ENCODE data around the gene FOXE1. TPM values are rescaled to one million over a fixed set of nuclear protein-coding genes. Genes with fewer than 3 reads are reported as not detected.

FOXE1 gene
- total and polyA plus RNA-seq, 2 of the 4 experiments (the other 2 are of a cell fraction), result under 0.01 to 0.22 TPM

DNA sequence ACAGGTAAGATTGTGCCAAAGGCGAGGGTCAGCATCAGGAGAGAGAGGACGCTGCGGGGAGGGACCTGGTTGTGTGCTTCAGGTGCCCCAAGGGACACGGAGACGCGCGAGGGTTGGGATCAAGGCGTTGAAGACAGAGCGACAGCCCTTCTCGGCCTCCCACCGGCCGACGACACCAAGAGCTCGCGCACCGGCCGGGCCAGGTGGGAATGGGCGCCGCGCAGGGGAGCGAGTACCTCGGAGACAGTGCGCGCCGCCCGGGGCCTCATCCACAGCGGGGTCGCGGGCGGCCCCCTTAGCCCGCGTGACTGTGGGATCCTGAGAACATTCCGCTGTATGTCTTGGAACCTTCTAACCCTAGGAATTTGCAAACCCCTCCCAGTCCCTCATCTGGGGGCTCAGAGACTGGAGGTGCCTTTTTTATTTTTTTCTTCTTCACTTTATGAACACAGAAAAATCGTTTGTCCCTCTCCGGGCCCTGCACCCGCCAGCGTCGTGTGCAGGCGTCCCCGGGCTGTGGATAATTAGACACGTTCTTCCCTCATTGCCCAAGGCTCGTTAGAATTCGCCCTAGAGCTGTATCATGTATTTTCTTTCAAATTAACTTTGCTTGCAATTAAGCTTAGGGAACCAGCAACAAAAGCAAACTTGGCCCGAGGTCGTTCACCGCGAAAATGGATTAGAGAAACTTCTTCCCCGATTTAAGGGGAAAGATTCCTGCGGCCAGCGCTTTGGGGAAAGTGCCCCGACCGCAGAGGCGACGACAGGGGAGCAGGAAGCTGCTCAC is 4.8 kb downstream of the FOXE1 start:
- H4K20me1 ChIP-seq (ENCODE audit: insufficient read depth, low read length), result no peaks in the 10 kb centered on the region
- no peaks in the 10 kb centered on the region; the same call in 1 of the 2 replicates for H3K36me3 ChIP-seq (ENCODE audit: control insufficient read depth, insufficient read depth, low read length)
- H2BK20ac ChIP-seq (ENCODE audit: low read depth, low read length), result no peak overlapping the region
- H3K56ac ChIP-seq (ENCODE audit: extremely low read depth, insufficient read depth, low read length), result no peak overlapping the region
- no peak overlapping the region for H4K8ac ChIP-seq (ENCODE audit: low read depth in 2 of 2, low read length in 2 of 2)
- H2AFZ ChIP-seq (replicated peaks; ENCODE audit: low read length, poor library complexity), result no peak overlapping the region
- H3K9me1 ChIP-seq (ENCODE audit: insufficient read depth, low read length), result no peaks in the 10 kb centered on the region; the same call in 1 of the 2 replicates
- no peak overlapping the region for H4K91ac ChIP-seq (ENCODE audit: insufficient read depth, low read depth, low read length)
- peak overlapping the region; percentile 16; the same call in 1 of the 2 replicates for H3K23ac ChIP-seq (ENCODE audit: low read depth, low read length)
- DNase-seq (no peak), ATAC-seq (ENCODE audit: low read depth) (no peak; the same call in 1 of the 2 replicates)
- peaks cover 21% of the 10 kb centered on the region for H3K9me3 ChIP-seq (ENCODE audit: control insufficient read depth, insufficient read depth, low read length)
- H3K4me2 ChIP-seq (ENCODE audit: low read depth, low read length), result peak overlapping the region; percentile 46; the same call in 1 of the 2 replicates
- no peak overlapping the region for H2BK120ac ChIP-seq (ENCODE audit: low read depth, low read length)
- H3K9ac ChIP-seq (ENCODE audit: low read depth, low read length), result no peak overlapping the region
- 0 out of 2 replicates have a peak, but pooled peaks cover 2% of the 10 kb centered on the region for H3K4me1 ChIP-seq (ENCODE audit: control insufficient read depth, insufficient read depth, low read length)
- H3K27me3 ChIP-seq (ENCODE audit: control insufficient read depth, insufficient read depth, low read length), result peaks cover 92% of the 10 kb centered on the region
- H3K79me1 ChIP-seq (ENCODE audit: low read depth in 1 of 2, low read length in 2 of 2), result no peaks in the 10 kb centered on the region
- dilution Hi-C loops (cut with HindIII; ENCODE audit: low sequenced_read_pairs, unreplicated experiment) (no loop called here), in situ Hi-C loops (cut with MboI; ENCODE audit: low sequenced_read_pairs) (no loop called here), intact Hi-C loops (cut with micrococcal nuclease) (no loop called here)
- BruUV-seq (replicated peaks), result no TSS peak
- H2BK15ac ChIP-seq (ENCODE audit: low read depth, low read length), result no peak overlapping the region
- H3K18ac ChIP-seq (ENCODE audit: low read depth, low read length), result no peak overlapping the region
- no peak overlapping the region for H3K4me3 ChIP-seq (ENCODE audit: insufficient read depth, low read depth, low read length)
- no peak overlapping the region for H2BK5ac ChIP-seq (ENCODE audit: low read depth, low read length, poor library complexity, severe bottlenecking)
- no peak overlapping the region for H3K27ac ChIP-seq (ENCODE audit: insufficient read depth, low read length)
- no peak overlapping the region for H2AK5ac ChIP-seq (ENCODE audit: low read depth, low read length)
- no peak overlapping the region for H3K4ac ChIP-seq (ENCODE audit: low read depth, low read length)
- 7% methylated on average over 19 of the region's 54 CpGs; no CpG with 5 or more reads in 1 of the 2 experiments for WGBS, 2 experiments (ENCODE audit: extremely low coverage in 2 of 2, insufficient read length in 1 of 2)
- POLR2A ChIA-PET (ENCODE audit: unreplicated experiment), result interaction anchor here (0.5 kb wide), 1 partner anchor 198 kb away, joined by 3 read pairs; no protein-coding TSS in a partner anchor
- no peak overlapping the region for H2AK9ac ChIP-seq (replicated peaks; ENCODE audit: low read depth, low read length, poor library complexity)
- no peak overlapping the region for H3K14ac ChIP-seq (replicated peaks; ENCODE audit: low read depth, low read length)
- CTCF ChIA-PET, result no interaction called here
- no peak overlapping the region for H4K5ac ChIP-seq (ENCODE audit: low read depth, low read length)
- no peak for TF ChIP-seq FOS (IDR thresholded peaks at IDR 0.05; ENCODE audit: low read depth, low read length)
- no peak for TF ChIP-seq POLR2A (IDR thresholded peaks at IDR 0.05; ENCODE audit: low read depth, low read length)
- TF ChIP-seq CHD1 (IDR thresholded peaks at IDR 0.05; ENCODE audit: low read depth, low read length), result no peak
- TF ChIP-seq, protein P1, sequence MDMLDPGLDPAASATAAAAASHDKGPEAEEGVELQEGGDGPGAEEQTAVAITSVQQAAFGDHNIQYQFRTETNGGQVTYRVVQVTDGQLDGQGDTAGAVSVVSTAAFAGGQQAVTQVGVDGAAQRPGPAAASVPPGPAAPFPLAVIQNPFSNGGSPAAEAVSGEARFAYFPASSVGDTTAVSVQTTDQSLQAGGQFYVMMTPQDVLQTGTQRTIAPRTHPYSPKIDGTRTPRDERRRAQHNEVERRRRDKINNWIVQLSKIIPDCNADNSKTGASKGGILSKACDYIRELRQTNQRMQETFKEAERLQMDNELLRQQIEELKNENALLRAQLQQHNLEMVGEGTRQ (IDR thresholded peaks at IDR 0.05; ENCODE audit: low read depth, low read length), result no peak
- no peak for TF ChIP-seq MAFK (IDR thresholded peaks at IDR 0.05; ENCODE audit: low read depth, low read length)
- TF ChIP-seq RAD21 (IDR thresholded peaks at IDR 0.05; ENCODE audit: low read length), result no peak
- no peak for TF ChIP-seq BHLHE40 (IDR thresholded peaks at IDR 0.05; ENCODE audit: low read depth, low read length)
- TF ChIP-seq MXI1 (IDR thresholded peaks at IDR 0.05; ENCODE audit: borderline replicate concordance, low read depth, low read length), result no peak
- TF ChIP-seq CEBPB (IDR thresholded peaks at IDR 0.05; ENCODE audit: low read depth, low read length), result no peak
- TF ChIP-seq ELK1 (IDR thresholded peaks at IDR 0.05; ENCODE audit: borderline replicate concordance, low read depth, low read length), result no peak
- TF ChIP-seq RFX5 (IDR thresholded peaks at IDR 0.05; ENCODE audit: low read depth, low read length), result no peak
- TF ChIP-seq SMC3 (IDR thresholded peaks at IDR 0.05; ENCODE audit: low read depth, low read length), result no peak
- no peak for TF ChIP-seq MAZ (IDR thresholded peaks at IDR 0.05; ENCODE audit: borderline replicate concordance, low read depth, low read length)
- no peak for TF ChIP-seq RCOR1 (IDR thresholded peaks at IDR 0.05; ENCODE audit: insufficient replicate concordance, low read length)
- no peak for TF ChIP-seq CTCF (conservative IDR thresholded peaks at IDR 0.05; ENCODE audit: low read depth, low read length)
